Stimulated activated CD8-positive, alpha-beta memory T cell treated with anti-CD3 and anti-CD28 coated beads, Interleukin-4, amount 100 ng/mL, for 24 hours (primary cell): ENCODE data around the gene NCF4.

Experiments used
- DNase-seq: peaks from one replicate; pipeline ENCODE4 v3.0.0-alpha.2; 2020; ENCODE audit warnings: low read depth

The NCF4 gene

GRCh38 chr22:36860821-36861659 lies at the start of gene NCF4:
Gene NCF4 (plus strand): TSS chr22:36861006. CDS start chr22:36861172, 166 bp downstream.
- DNase-seq: peak; percentile 10

GRCh38 chr22:36811094-36811800 lies 49.6 kb upstream of the NCF4 start:
- no peak for DNase-seq

GRCh38 chr22:36814801-36815200 lies 46.0 kb upstream of the NCF4 start:
- no peak for DNase-seq

GRCh38 chr22:36815558-36816338 lies 45.1 kb upstream of the NCF4 start:
- DNase-seq: no peak

- DNase-seq: no peak
Observed at GRCh38 chr22:36816339-36816635, 44.5 kb upstream of the NCF4 start.

GRCh38 chr22:36816636-36817524 lies 43.9 kb upstream of the NCF4 start, which contains the start of gene PVALB:
Gene PVALB (minus strand): TSS chr22:36817035. CDS start chr22:36817005, 30 bp downstream.
- DNase-seq: no peak

- DNase-seq: no peak
Observed at GRCh38 chr22:36817525-36817848, 43.3 kb upstream of the NCF4 start.

- no peak for DNase-seq
Observed at GRCh38 chr22:36818010-36818642, 42.7 kb upstream of the NCF4 start.

GRCh38 chr22:36819112-36819511 lies 41.7 kb upstream of the NCF4 start:
- DNase-seq: no peak

GRCh38 chr22:36822581-36822980 lies 38.2 kb upstream of the NCF4 start:
- no peak for DNase-seq

GRCh38 chr22:36823186-36823839 lies 37.5 kb upstream of the NCF4 start:
- DNase-seq: no peak

GRCh38 chr22:36824655-36825054 lies 36.2 kb upstream of the NCF4 start:
- no peak for DNase-seq

- DNase-seq: no peak
Observed at GRCh38 chr22:36826262-36826661, 34.5 kb upstream of the NCF4 start.

- no peak for DNase-seq
Observed at GRCh38 chr22:36828815-36829214, 32.0 kb upstream of the NCF4 start.

- no peak for DNase-seq
Observed at GRCh38 chr22:36829370-36830002, 31.3 kb upstream of the NCF4 start.

GRCh38 chr22:36830601-36831000 lies 30.2 kb upstream of the NCF4 start:
- DNase-seq: no peak

GRCh38 chr22:36831206-36831605 lies 29.6 kb upstream of the NCF4 start:
- DNase-seq: no peak

- no peak for DNase-seq
Observed at GRCh38 chr22:36831717-36832116, 29.1 kb upstream of the NCF4 start.

GRCh38 chr22:36833073-36833472 lies 27.7 kb upstream of the NCF4 start:
- DNase-seq: no peak

GRCh38 chr22:36835903-36836302 lies 24.9 kb upstream of the NCF4 start:
- no peak for DNase-seq
